ENCODE data around the gene GPHB5. TPM values are rescaled to one million over a fixed set of nuclear protein-coding genes. Genes with fewer than 3 reads are reported as not detected.

Gene GPHB5
- total and polyA plus RNA-seq, 4 donors = not detected

- no peak overlapping the region for H3K4me3 ChIP-seq
- peaks cover 0 to 5% (median 2%) of the 10 kb centered on the region in 4 donors for H3K9me3 ChIP-seq (ENCODE audit: control insufficient read depth in 4 of 4, insufficient read depth in 3 of 4, low read length in 3 of 4)
- no peaks in the 10 kb centered on the region for H3K4me1 ChIP-seq (ENCODE audit: control insufficient read depth in 5 of 5, insufficient read depth in 5 of 5, low read length in 5 of 5)
- DNase-seq = no peak
- H3K9ac ChIP-seq (ENCODE audit: insufficient read depth in 1 of 2, low read length in 2 of 2) = no peak overlapping the region
- ATAC-seq (ENCODE audit: insufficient read depth, low FRiP score) = no peak
- no peak for TF ChIP-seq CTCF (IDR thresholded peaks at IDR 0.05; ENCODE audit: control extremely low read depth, extremely low read depth)
- no peak overlapping the region for H3K27ac ChIP-seq (ENCODE audit: low read depth in 1 of 2, low read length in 1 of 2)
- no peaks in the 10 kb centered on the region for H3K27me3 ChIP-seq (ENCODE audit: control insufficient read depth in 3 of 3, insufficient read depth in 3 of 3, low read length in 2 of 3)
- WGBS, 2 donors = 79% methylated on average over 4 of the region's 4 CpGs
- H3K36me3 ChIP-seq (ENCODE audit: control insufficient read depth in 4 of 4, insufficient read depth in 4 of 4, low read length in 4 of 4) = no peaks in the 10 kb centered on the region
Observed at GRCh38 chr14:63361790-63362189, 43.1 kb upstream of the GPHB5 start.

- DNase-seq (no peak), ATAC-seq (ENCODE audit: insufficient read depth, low FRiP score) (no peak)
- no peak overlapping the region for H3K27ac ChIP-seq (ENCODE audit: low read depth in 1 of 2, low read length in 1 of 2)
- no peaks in the 10 kb centered on the region for H3K4me1 ChIP-seq (ENCODE audit: control insufficient read depth in 5 of 5, insufficient read depth in 5 of 5, low read length in 5 of 5)
- H3K9ac ChIP-seq (ENCODE audit: insufficient read depth in 1 of 2, low read length in 2 of 2) = no peak overlapping the region
- peaks cover 0 to 7% (median 0%) of the 10 kb centered on the region in 4 donors for H3K9me3 ChIP-seq (ENCODE audit: control insufficient read depth in 4 of 4, insufficient read depth in 3 of 4, low read length in 3 of 4)
- no peak for TF ChIP-seq CTCF (IDR thresholded peaks at IDR 0.05; ENCODE audit: control extremely low read depth, extremely low read depth)
- no peaks in the 10 kb centered on the region for H3K36me3 ChIP-seq (ENCODE audit: control insufficient read depth in 4 of 4, insufficient read depth in 4 of 4, low read length in 4 of 4)
- 89 to 94% methylated on average over 7 of the region's 7 CpGs for WGBS, 2 donors
- H3K27me3 ChIP-seq (ENCODE audit: control insufficient read depth in 3 of 3, insufficient read depth in 3 of 3, low read length in 2 of 3) = no peaks in the 10 kb centered on the region
- no peak overlapping the region for H3K4me3 ChIP-seq
Observed at GRCh38 chr14:63357841-63358240, 39.1 kb upstream of the GPHB5 start.

GRCh38 chr14:63345826-63346225 lies 27.1 kb upstream of the GPHB5 start:
- Histone ChIP-seq H3K4me1 (ENCODE audit: control insufficient read depth in 5 of 5, insufficient read depth in 5 of 5, low read length in 5 of 5) (no peaks in the 10 kb centered on the region), H3K4me3 (no peak overlapping the region), H3K36me3 (ENCODE audit: control insufficient read depth in 4 of 4, insufficient read depth in 4 of 4, low read length in 4 of 4) (no peaks in the 10 kb centered on the region), H3K9ac (ENCODE audit: insufficient read depth in 1 of 2, low read length in 2 of 2) (no peak overlapping the region), H3K27me3 (ENCODE audit: control insufficient read depth in 3 of 3, insufficient read depth in 3 of 3, low read length in 2 of 3) (no peaks in the 10 kb centered on the region), H3K9me3 (ENCODE audit: control insufficient read depth in 4 of 4, insufficient read depth in 3 of 4, low read length in 3 of 4) (peaks cover 0 to 3% (median 0%) of the 10 kb centered on the region in 4 donors), H3K27ac (ENCODE audit: low read depth in 1 of 2, low read length in 1 of 2) (no peak overlapping the region)
- TF ChIP-seq CTCF (IDR thresholded peaks at IDR 0.05; ENCODE audit: control extremely low read depth, extremely low read depth) = no peak
- WGBS, 2 donors = 69 to 75% methylated on average over 3 of the region's 3 CpGs
- ATAC-seq (ENCODE audit: insufficient read depth, low FRiP score) (no peak), DNase-seq (no peak)

- no peak overlapping the region for H3K4me3 ChIP-seq
- H3K27me3 ChIP-seq (ENCODE audit: control insufficient read depth in 3 of 3, insufficient read depth in 3 of 3, low read length in 2 of 3) = no peaks in the 10 kb centered on the region
- DNase-seq = no peak
Observed at GRCh38 chr14:63344336-63344735, 25.6 kb upstream of the GPHB5 start.

More at GRCh38 chr14:63344336-63344735, 25.6 kb upstream of the GPHB5 start:
- no peak for TF ChIP-seq CTCF (IDR thresholded peaks at IDR 0.05; ENCODE audit: control extremely low read depth, extremely low read depth)
- no peak for ATAC-seq (ENCODE audit: insufficient read depth, low FRiP score)
- H3K9ac ChIP-seq (ENCODE audit: insufficient read depth in 1 of 2, low read length in 2 of 2) = no peak overlapping the region
- no peaks in the 10 kb centered on the region for H3K4me1 ChIP-seq (ENCODE audit: control insufficient read depth in 5 of 5, insufficient read depth in 5 of 5, low read length in 5 of 5)
- H3K36me3 ChIP-seq (ENCODE audit: control insufficient read depth in 4 of 4, insufficient read depth in 4 of 4, low read length in 4 of 4) = no peaks in the 10 kb centered on the region
- WGBS, 2 donors = 75 to 82% methylated on average over 4 of the region's 4 CpGs
- H3K9me3 ChIP-seq (ENCODE audit: control insufficient read depth in 4 of 4, insufficient read depth in 3 of 4, low read length in 3 of 4) = peaks cover 0 to 3% (median 0%) of the 10 kb centered on the region in 4 donors
- no peak overlapping the region for H3K27ac ChIP-seq (ENCODE audit: low read depth in 1 of 2, low read length in 1 of 2)
